IPS-NIHi7 (cell line): ENCODE data around the gene OR4M1.
"Not testable (repeated sequence)": the region's sequence is repeated elsewhere in the genome, so short reads cannot be mapped to it uniquely, and the experiment has no call there.

ENCODE experiments used
- DNase-seq: peaks from one replicate; pipeline ENCODE4 v3.0.0; 2012; ENCODE audit warnings: mixed read lengths; ENCODE audit errors: extremely low spot score

The OR4M1 gene

DNA sequence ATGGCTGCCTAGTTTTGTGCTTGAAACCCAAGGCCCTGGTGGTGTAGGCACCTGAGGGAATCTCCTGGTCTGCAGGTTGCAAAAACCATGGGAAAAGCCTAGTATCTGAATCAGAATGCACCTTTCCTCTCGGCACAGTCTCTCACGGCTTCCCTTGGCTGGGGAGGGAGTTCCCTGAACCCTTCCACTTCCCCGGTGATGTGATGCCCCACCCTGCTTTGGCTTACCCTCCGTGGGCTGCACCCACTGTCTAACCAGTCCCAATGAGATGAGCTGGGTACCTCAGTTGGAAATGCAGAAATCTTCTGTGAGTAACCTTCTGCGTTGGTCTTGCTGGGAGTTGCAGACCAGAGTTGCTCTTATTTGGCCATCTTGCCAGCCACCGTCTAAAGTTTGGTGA lies 47.7 kb downstream of the OR4M1 start:
- not testable (repeated sequence) for DNase-seq

DNA sequence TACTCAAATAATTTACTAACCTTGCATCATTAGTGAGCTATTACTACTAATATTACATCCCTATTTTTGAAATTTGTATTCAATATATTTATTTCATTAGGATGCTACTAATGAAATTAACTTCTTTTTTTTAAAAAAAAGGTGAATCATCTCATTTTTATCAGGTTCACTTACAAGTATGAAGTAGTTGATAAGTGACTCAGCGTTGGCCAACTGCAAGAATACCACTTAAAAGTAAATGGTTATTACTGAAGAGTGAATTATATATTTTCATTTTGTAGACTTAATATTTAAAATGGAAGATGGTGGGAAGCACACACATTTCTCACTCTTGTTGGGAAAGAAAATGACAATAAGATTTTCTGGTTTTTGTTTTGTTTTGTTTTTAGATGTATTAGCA lies 49.9 kb downstream of the OR4M1 start:
- DNase-seq: no peak

DNA sequence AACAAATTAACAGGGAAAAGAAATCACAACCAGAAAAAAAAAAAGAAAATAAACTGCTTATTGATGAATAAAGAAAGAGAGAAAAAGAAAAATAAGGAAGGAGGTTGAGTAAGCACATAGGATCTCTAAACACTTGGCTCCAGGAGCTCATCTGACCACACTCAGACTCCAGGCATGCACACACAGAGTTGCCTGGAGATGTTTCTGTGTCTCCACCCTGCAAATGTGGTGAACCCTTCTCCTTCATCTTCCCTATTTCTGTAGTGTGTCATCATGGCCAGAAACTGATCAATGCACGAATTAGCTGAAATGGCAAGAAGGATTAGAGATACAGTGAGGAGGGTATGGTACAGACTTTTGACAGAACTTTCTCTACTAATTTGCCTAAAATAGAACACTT lies 50.5 kb downstream of the OR4M1 start:
- no peak for DNase-seq

DNA sequence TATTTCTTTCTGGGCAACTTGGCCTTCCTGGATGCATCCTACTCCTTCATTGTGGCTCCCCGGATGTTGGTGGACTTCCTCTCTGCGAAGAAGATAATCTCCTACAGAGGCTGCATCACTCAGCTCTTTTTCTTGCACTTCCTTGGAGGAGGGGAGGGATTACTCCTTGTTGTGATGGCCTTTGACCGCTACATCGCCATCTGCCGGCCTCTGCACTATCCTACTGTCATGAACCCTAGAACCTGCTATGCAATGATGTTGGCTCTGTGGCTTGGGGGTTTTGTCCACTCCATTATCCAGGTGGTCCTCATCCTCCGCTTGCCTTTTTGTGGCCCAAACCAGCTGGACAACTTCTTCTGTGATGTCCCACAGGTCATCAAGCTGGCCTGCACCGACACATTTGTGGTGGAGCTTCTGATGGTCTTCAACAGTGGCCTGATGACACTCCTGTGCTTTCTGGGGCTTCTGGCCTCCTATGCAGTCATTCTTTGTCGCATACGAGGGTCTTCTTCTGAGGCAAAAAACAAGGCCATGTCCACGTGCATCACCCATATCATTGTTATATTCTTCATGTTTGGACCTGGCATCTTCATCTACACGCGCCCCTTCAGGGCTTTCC lies 54.4 kb downstream of the OR4M1 start:
- DNase-seq: not testable (repeated sequence)

DNA sequence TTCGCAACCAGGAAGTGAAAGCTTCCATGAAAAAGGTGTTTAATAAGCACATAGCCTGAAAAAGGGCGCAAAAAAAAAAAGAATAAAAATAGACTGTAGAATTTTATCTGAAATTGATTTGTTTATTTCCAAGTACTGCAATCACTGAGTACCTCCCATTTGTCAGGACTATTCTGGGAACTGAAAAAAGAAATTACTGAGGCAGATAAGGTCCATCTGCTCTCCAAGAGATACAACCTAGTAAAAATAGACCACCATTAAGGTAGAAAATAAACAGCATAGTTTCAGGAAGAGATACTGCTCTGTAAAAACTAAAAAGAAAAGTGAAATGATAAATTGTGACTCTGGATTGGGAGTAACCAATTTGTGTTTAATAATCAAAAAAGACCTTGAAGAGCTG lies 55.0 kb downstream of the OR4M1 start:
- no peak for DNase-seq
